Stomach (tissue), 9 donors: ENCODE data around the gene PPP1R9A. TPM values are rescaled to one million over a fixed set of nuclear protein-coding genes. Genes with fewer than 3 reads are reported as not detected.

ENCODE experiments used
- DNase-seq, 2 donors: peaks; one replicate each; pipeline versions ENCODE4 v3.0.0 to v3.0.0-alpha.2; 2013 to 2019
- H3K27ac ChIP-seq, 5 donors: fragments of 200-600 bp in 4 of 5; sonication (generic) in 4 of 5; one replicate each; pipeline ENCODE4 v1.5.1; 2013 to 2019; ENCODE audit warnings: mild to moderate bottlenecking in 1 of 5, moderate library complexity in 1 of 5
- H3K27me3 ChIP-seq, 3 donors: fragments of 200-600 bp; sonication (generic); one replicate each; pipeline ENCODE4 v1.5.1; 2017 to 2019; ENCODE audit warnings: mixed run types in 1 of 3
- H3K36me3 ChIP-seq, 4 donors: fragments of 200-600 bp; sonication (generic); 1 replicate in 3 of 4; 2 replicates in 1 of 4; pipeline ENCODE4 v1.5.1; 2016 to 2019
- H3K4me1 ChIP-seq, 4 donors: fragments of 200-600 bp; sonication (generic); one replicate each; pipeline ENCODE4 v1.5.1; 2016 to 2019
- H3K4me3 ChIP-seq, 4 donors: fragments of 200-600 bp; sonication (generic) in 3 of 4; one replicate each; pipeline ENCODE4 v1.5.1; 2016 to 2019; ENCODE audit warnings: mild to moderate bottlenecking in 1 of 4
- H3K9me3 ChIP-seq, 4 donors: fragments of 200-600 bp; sonication (generic); one replicate each; pipeline ENCODE4 v1.5.1; 2016 to 2019
- CTCF ChIP-seq, 7 experiments: fragments of 450-650 bp in 4 of 7; fragments of 200-600 bp in 3 of 7; sonication (generic) in 3 of 7; IDR thresholded peaks; one replicate each; pipeline ENCODE4 v1.5.1; 2016 to 2019; ENCODE audit warnings: antibody characterized with exemption in 7 of 7, control low read depth in 2 of 7, mild to moderate bottlenecking in 1 of 7
- EP300 ChIP-seq: sonication (generic); formaldehyde crosslinking; IDR thresholded peaks from one replicate; pipeline ENCODE4 v1.6.1; 2017; ENCODE audit warnings: antibody characterized with exemption
- POLR2A ChIP-seq, 4 donors: fragments of 450-650 bp; IDR thresholded peaks; one replicate each; pipeline ENCODE4 v1.6.1; 2016; ENCODE audit warnings: antibody characterized with exemption in 4 of 4, control low read depth in 2 of 4, mild to moderate bottlenecking in 1 of 4, moderate library complexity in 1 of 4
- POLR2AphosphoS5 ChIP-seq, 3 donors: sonication (generic); formaldehyde crosslinking; IDR thresholded peaks; one replicate each; pipeline ENCODE4 v1.6.1; 2016; ENCODE audit warnings: antibody characterized with exemption in 3 of 3
- WGBS, 5 donors: extraction: QIAGEN DNeasy Blood & Tissue Kit in 3 of 5; methylation state at CpG; one replicate each; pipeline versions ENCODE4 v1.1.5 to v1.1.7; 2013 to 2018; 5-methylcytosine and 5-hydroxymethylcytosine counted together
- intact Hi-C: fragments of 100-400 bp; cut with DNase I; formaldehyde crosslinking; loops from one replicate; pipeline ENCODE4 v1.15.1; 2023; ENCODE audit warnings: low total_unique reads
- polyA plus RNA-seq, 3 donors: library from polyadenylated mRNA; stranded (reverse); fragments of 200-250 nt; gene quantifications; one replicate each; pipeline ENCODE4 v1.2.3, GENCODE V29; 2013
- total RNA-seq, 5 donors: library from RNA; depleted of rRNA; stranded (reverse); fragments of >200 nt; gene quantifications; one replicate each; pipeline versions ENCODE4 v1.1.0 to v1.2.3, GENCODE V29; 2014 to 2016
- donor health status: healthy with polysubstance abuse.
- donor health status: Bipolar disorder and iron deficiency.
- donor health status: healthy.

PPP1R9A gene
- total and polyA plus RNA-seq, 8 donors: 1.4 to 37.1 (median 12.5) TPM

GRCh38 chr7:94897541-94897940 is 9.9 kb upstream of the PPP1R9A start:
- intact Hi-C loops: no loop called here
- Histone ChIP-seq H3K9me3 (no peaks in the 10 kb centered on the region), H3K4me3 (no peak overlapping the region), H3K4me1 (no peaks in the 10 kb centered on the region), H3K27ac (no peak overlapping the region), H3K36me3 (no peaks in the 10 kb centered on the region), H3K27me3 (no peaks in the 10 kb centered on the region)
- WGBS, 5 donors: 84 to 97% (median 91%) methylated on average over 1 of the region's 1 CpG
- DNase-seq: no peak
- TF ChIP-seq POLR2AphosphoS5 (IDR thresholded peaks at IDR 0.05) (no peak), EP300 (no peak), CTCF (IDR thresholded peaks at IDR 0.05) (no peak), POLR2A (IDR thresholded peaks at IDR 0.05) (no peak)

- no peak for TF ChIP-seq POLR2AphosphoS5 (IDR thresholded peaks at IDR 0.05)
- TF ChIP-seq EP300: no peak
- TF ChIP-seq CTCF (IDR thresholded peaks at IDR 0.05): no peak
- no peak for TF ChIP-seq POLR2A (IDR thresholded peaks at IDR 0.05)
- no peak overlapping the region for H3K4me3 ChIP-seq
- no peaks in the 10 kb centered on the region for H3K36me3 ChIP-seq
- H3K4me1 ChIP-seq: no peaks in the 10 kb centered on the region
- intact Hi-C loops: no loop called here
- H3K27ac ChIP-seq: no peak overlapping the region
- H3K9me3 ChIP-seq: no peaks in the 10 kb centered on the region
- H3K27me3 ChIP-seq: no peaks in the 10 kb centered on the region
- DNase-seq: no peak
Observed at GRCh38 chr7:94898340-94898739, 9.1 kb upstream of the PPP1R9A start.

- Histone ChIP-seq H3K4me3 (no peak overlapping the region), H3K27me3 (no peaks in the 10 kb centered on the region), H3K9me3 (no peaks in the 10 kb centered on the region), H3K27ac (no peak overlapping the region), H3K36me3 (no peaks in the 10 kb centered on the region), H3K4me1 (peaks cover 0 to 3% (median 0%) of the 10 kb centered on the region in 4 donors)
- intact Hi-C loops: no loop called here
- WGBS, 5 donors: 79 to 83% (median 81%) methylated on average over 3 of the region's 3 CpGs
- DNase-seq: no peak
- no peak for TF ChIP-seq CTCF (IDR thresholded peaks at IDR 0.05)
Observed at GRCh38 chr7:94901981-94902380, 5.4 kb upstream of the PPP1R9A start.

DNA sequence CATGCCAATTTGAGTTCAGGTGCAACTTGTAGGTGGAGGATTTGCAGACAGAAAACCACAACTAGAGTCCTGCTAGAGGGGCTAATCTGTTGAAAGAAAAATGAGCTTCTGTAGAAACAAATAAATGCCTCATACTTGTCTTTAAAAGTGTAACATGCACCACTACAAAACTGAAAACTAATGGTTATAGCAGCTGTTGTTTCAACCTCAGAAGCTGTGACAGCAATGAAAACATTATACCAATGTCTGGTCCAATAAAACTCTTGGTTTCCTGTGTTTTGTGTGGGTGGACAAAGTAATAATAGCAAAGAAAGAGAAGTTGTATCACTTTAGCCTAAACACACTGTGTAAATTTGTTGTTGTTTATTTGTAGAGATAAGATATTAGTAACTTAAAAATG is 3.4 kb upstream of the PPP1R9A start:
- no peak overlapping the region for H3K27ac ChIP-seq
- no peaks in the 10 kb centered on the region for H3K36me3 ChIP-seq
- no peaks in the 10 kb centered on the region for H3K9me3 ChIP-seq
- H3K4me1 ChIP-seq: peaks cover 0 to 9% (median 7%) of the 10 kb centered on the region in 4 donors
- H3K4me3 ChIP-seq: no peak overlapping the region
- intact Hi-C loops: no loop called here
- TF ChIP-seq POLR2A (IDR thresholded peaks at IDR 0.05) (no peak), CTCF (IDR thresholded peaks at IDR 0.05) (no peak), POLR2AphosphoS5 (IDR thresholded peaks at IDR 0.05) (no peak), EP300 (no peak)
- peaks cover 0 to 14% (median 0%) of the 10 kb centered on the region in 3 donors for H3K27me3 ChIP-seq
- no peak for DNase-seq

- H3K27ac ChIP-seq: no peak overlapping the region
- H3K4me1 ChIP-seq: peaks cover 0 to 19% (median 9%) of the 10 kb centered on the region in 4 donors
- H3K9me3 ChIP-seq: no peaks in the 10 kb centered on the region
- no peak for DNase-seq
- H3K27me3 ChIP-seq: peaks cover 0 to 17% (median 0%) of the 10 kb centered on the region in 3 donors
- H3K36me3 ChIP-seq: no peaks in the 10 kb centered on the region
- WGBS, 5 donors: 87 to 98% (median 96%) methylated on average over 1 of the region's 1 CpG
- intact Hi-C loops: no loop called here
- no peak for TF ChIP-seq EP300
- no peak for TF ChIP-seq CTCF (IDR thresholded peaks at IDR 0.05)
- no peak overlapping the region for H3K4me3 ChIP-seq
Observed at GRCh38 chr7:94904982-94905381, 2.4 kb upstream of the PPP1R9A start.
